Measurements from ENCODE around the gene ZNF79. TPM values are rescaled to one million over a fixed set of nuclear protein-coding genes. Genes with fewer than 3 reads are reported as not detected.
"Not testable (repeated sequence)": the region's sequence is repeated elsewhere in the genome, so short reads cannot be mapped to it uniquely, and the experiment has no call there.

The ZNF79 gene
- polyA plus RNA-seq, 5 donors = 4.9 to 6.4 (median 5.9) TPM

DNA sequence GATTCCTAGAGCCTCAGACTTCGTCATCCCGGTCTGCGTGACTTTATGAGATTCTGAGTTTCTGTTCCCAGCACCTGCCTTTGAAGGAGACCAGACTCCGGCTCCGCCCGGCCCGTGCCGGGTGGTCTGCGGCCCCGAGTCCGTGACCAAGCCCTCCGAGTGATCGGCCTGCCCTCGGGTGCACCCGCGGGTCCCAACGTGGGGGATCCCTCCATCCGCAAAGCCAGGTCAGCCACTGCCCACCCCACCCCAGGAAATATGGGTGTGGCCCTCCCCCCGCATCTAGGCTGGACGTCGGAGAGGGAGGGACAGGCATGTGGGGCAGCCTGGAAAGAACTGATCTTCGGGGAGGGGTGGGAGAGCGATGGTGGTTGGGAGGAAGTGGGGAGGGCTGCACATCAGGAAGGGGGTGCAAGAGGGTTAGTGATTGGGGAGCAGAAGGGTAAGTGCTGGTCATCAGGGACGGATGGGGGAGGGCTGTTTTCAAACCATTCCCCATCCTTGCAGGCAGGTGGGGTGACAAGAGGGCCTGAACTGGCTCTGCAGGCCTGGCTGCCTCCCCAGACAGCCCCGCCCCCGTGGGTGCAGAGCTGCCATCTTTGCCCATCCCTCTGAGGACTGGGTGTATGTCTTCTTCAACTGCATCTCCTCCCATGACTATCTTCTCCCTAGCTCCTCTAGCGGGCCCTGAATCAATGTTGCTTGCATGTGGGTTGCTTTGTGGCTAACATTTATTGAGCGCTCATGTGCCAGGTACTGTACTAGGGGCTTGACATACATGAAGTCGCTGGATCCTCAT, 27.9 kb downstream of the ZNF79 start:
- DNase-seq = no peak

DNA sequence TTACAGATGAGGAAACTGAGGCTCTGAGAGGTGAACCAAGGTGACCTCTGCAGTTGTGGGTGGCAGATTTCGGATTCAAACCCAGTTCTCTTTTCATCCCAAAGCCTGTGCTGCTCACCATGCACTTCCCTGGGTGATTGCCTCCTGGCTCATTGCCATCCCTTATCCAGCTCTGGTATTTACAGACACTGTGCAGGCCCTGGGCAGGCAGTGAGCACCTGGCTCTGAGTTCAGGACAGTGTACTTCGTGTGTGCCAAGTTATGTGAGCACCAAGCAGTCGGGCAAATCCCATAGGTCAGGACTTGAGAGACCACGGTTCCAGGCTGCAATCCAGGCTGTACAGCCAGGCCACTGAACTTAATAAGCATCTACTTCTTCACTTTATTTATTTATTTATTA, 28.5 kb downstream of the ZNF79 start:
- DNase-seq = no peak

DNA sequence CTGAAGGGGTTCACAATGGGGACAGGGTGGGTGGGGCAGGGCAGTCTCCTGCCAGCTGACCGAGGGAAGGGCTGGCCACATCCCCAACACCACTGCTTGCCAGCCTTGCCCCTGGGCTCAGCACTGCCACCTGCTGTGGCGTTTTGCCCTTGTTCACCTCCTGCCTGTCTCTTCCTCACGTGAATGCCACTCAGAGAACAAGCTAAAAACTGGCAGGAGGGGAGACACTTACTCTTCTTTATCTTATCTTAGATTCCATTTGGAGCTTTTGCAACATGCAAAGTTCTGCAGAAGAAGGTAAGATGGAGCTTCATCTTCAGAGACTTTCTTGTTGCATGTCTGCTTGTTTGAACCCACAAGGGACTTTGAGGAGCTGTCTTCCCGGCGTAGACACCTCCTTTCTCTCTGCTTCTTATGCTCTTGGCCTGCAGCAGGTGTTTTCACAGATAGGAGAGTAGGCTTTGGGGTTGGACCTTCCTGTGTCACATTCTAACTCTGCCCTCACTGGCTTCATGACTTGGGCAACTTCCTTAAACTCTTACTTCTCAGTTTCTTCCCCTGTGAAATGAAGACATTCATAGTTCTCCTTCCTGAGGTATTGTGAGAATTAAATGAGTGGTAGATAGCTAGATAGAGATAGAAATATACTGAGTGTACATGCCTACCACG, 31.3 kb downstream of the ZNF79 start:
- DNase-seq = no peak

DNA sequence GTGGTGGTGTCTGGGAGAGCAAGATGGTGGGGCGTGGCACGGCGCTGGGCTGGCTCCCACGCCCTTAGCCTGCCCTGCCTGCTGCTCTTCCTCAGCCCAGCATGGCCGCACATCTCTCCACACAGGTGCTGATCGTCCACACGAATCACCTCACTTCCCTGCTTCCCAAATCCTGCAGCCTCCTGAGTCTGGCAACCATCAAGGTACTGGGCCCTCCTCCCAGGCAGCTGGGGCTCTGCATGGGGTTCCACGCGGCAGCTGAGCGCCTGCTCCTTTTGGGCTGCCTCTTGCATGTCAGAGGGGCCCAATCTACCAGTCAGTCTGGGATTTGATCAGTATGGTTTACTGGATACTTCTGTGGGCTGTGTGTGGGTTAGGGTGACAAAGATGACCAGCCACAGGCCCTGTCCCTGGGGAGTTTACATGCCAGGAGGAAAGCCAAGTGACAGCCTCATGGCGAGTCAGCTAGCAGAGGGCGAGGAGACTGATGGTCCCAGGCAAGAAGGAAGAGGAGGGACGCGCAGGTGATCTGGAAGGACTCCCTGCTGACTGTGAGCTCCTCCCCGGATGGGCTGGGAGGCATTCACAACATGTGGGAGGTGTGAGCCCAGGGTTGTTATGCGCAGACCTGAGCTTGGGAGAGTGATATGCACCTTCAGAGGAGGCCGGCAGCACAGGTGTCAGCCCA, 33.2 kb downstream of the ZNF79 start:
- DNase-seq = no peak

DNA sequence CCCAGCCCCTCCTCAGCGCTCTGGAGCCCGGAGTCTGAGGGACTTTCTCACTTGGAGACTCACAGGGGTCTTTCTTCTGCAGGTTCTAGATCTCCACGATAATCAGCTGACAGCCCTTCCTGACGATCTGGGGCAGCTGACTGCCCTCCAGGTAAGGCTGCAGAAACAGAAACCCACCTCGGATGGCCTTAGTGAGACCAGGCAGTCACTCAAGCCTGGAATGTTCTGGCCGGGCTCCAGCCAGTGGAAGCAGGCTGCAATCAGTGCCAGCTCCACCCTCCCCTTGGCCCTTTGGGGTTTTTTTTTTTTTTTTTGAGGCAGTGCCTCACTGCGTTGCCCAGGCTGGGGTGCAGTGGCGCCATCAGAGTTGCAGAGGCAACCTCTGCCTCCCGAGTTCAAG, 34.7 kb downstream of the ZNF79 start:
- no peak for DNase-seq

DNA sequence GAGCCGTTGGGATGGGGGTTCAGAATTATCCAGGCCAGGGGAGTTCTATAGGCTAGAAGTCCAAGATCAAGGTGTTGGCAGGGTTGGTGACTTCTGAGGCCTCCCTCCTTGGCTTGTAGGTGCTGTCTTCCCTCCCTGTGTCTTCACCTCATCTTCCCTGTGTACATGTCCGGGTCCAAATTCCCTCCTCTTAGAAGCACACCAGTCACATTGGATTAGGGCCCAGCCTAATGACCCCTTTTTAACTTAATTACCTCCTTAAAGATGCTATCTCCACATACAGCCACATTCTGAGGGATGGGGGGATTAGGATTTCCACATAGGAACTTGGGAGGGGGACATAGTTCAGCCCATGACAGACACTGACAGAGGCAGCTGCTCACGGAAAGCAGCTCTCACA, 39.2 kb downstream of the ZNF79 start:
- DNase-seq = no peak

DNA sequence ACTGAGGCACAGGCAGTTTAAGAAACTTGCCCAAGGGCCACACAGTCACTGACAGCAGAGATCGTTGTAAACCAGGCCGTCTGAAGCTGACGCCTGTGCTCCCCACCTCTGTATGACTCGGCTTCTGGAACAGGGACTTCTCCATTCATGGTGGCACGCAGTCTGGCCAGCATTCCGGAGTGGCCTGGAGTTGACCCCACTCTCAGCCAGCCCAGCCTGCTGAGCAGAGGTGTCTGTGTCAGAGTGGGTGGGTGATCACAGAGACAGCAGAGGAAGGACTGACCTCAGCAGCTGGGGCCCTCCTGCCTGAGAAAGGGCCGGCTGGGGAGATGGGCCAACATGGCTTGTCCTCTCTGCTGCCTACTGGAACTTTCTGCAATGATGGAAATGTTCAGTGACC, 39.7 kb downstream of the ZNF79 start:
- no peak for DNase-seq

DNA sequence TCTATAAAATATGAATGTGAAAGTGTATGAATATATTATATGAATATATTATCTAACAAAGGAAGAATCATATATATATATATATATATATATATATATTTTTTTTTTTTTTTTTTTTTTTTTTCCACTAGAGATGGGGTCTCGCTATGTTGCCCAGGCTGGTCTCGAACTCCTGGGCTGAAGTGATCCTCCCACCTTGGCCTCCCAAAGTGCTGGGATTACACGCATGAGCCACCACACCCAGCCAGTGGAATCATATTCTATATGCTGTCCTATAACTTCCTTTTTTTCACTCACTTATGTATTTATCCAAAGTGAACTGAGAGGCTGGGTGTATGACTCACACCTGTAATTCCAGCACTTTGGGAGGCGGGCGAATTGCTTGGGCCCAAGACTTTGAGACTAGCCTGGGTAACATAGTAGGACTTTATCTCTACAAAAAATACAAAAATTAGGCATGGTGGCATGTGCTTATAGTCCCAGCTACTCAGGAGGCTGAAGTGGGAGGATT, 42.3 kb downstream of the ZNF79 start:
- not testable (repeated sequence) for DNase-seq

DNA sequence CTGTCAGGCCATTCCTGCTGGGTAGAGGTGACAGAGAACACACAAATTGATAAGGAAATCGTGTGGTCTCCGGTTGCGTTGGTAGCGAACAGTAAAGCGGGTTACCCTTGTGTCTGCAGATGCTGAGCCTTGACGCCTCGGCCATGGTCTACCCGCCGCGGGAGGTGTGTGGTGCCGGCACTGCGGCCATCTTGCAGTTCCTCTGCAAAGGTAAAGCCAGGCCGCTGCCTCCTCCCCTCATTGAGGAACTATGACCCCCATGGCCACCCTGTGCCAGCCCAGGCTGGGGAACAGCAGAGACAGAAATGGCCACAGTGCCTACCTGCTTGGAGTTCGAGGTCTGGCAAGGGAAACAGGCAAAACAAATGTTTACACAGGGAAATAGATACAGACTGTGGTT, 43.4 kb downstream of the ZNF79 start:
- DNase-seq = no peak

DNA sequence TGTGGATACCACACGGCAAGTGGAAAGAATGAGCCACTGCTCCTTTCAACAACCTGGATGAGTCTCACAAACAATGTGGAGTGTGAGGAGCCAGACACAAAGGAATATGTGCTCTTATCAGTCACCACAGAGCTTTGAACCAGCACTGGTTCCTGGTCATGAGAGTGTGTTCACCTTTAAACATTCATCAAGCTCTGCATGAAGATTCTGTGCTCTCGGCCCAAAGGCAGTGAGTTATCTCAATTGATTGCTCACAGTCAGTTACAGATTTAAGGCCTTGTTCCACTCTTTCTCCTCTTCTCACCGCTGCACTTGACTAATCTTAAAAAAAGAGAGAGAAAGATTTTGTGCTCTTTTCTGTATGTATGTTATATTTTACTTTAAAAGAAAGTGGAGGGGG, 46.5 kb downstream of the ZNF79 start:
- no peak for DNase-seq

DNA sequence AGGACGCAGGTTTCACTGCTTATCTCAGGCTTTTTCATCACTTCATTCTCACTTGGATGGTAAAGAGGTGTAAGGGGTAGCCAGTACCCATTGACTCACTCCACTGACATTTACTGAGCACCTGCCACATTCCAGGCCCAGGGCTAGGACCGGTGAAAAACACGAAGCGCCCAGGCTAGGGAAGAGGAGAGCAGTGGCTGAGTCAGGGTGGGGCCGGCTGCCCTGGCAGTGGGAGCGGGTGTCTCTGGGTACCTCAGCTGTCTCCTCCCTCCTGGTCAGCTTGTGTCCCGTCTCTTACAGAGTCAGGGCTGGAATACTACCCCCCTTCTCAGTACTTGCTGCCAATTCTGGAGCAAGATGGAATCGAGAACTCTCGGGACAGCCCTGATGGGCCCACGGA, 49.3 kb downstream of the ZNF79 start:
- no peak for DNase-seq

DNA sequence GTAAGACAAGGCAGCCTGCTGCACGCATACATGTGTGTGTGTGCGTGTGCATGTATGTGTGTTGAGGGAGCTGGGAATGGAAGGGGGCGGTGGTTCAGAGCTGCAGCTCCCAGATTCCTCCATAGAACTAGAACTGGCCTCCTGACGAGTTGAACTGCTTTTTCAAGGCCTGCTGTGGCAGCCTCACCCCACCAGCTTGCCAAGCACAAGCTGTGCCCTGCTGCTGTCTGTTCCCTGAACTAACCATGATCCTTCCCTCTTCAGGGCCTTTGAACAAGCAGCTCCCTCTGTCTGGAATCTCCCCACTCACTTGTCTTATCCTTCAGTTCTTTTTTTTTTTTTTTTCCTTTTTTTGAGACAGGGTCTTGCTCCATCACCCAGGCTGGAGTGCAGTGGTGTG, 49.8 kb downstream of the ZNF79 start:
- DNase-seq = no peak

DNA sequence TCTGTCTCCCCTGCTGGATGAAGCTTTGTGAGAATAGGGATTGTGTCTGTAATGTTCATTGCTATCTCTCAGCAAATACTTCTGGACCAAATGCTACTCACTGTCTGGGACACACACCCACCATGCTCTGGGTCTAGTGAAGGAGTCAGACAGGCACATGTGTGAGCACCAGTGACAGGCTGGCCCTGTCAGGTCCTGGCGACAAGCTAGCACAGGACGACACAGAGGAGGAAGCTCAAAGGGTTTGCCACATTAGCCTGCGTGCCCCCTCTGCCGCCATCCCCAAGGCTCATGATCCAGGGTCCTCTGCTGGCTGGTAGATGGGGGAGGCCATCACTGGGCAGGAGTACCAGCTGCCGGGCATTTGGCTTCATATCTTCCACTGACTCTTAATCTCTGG, 50.4 kb downstream of the ZNF79 start:
- DNase-seq = no peak

DNA sequence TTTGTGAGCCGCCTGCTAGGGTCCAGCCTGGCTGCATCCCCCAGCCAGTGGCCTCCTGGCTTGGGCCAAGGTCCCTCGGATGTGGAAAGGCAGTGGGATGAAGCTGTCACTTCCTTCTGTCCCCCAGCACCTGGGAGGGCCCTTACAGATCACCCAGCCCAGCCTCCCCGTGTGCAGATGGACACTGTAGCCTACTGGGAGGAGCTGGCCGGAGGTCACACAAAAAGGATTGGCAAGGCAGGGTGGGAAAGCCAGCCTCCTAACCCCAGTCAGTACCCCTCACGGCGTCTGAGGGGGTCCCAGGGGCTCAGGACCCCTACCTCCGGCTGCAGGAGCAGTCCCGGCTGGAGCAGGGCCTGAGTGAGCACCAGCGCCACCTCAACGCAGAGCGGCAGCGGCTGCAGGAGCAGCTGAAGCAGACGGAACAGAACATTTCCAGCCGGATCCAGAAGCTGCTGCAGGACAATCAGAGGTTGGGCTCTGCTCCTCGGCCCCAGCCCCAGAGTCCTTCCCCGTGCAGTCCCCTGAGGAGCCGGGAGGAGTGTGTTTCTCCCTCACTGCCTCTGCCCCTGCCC, 55.4 kb downstream of the ZNF79 start:
- DNase-seq = no peak

DNA sequence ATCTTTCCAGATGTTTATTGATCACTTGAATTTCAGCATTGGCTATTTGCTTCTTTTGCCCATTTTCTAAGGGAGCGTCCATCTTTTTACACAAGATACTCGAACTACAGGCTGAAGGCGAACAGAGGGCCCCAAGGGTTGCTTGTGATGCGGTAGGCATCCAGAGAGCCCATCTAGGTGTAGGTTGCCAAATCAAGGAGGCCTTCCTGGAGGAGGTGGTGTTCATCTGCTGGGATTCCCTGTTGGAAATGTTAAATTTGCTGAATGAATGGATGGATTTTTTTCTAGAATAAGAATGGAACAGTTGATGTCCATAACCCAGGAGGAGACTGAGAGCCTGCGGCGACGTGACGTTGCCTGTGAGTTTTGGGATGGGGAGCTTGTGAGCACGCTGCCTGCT, 58.5 kb downstream of the ZNF79 start:
- DNase-seq = no peak

DNA sequence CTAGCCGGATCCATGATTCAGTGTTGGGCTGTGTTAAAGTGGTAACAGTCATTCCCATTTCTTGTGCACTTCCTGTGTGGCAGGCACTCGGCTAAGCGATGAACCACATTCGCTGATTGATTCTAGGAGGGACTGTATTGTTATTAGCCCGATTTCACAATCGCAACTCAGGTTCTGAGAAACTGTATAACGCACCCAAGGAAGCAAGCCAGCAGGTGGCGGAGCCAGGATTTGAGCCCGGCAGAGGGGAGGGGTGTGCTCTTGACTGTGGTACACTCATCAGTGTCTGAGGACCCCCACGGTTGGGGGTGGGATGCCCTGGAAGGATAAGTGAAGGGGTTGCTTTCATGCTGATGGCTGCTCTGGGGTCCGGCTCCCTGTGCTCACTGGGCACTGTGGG, 61.8 kb downstream of the ZNF79 start:
- DNase-seq = no peak

DNA sequence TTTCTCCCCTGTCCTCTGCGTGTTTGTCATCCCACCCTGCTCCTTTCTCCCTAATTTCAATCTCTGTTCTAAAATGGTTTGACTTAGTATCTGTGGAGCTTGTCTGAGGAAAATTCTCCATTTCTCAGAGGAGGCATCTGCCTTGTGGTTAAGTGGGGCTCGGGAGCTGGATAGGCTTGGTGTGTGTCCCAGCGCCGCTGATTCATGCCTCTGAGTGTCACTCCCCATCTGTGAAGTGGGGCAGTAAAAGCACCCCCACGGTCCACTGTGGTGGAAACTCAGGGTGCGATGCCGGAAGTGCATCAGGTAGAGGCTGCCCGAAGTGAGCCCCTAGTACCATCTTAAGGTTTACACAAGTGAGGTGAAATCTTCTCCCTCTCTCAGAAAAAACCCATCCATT, 64.8 kb downstream of the ZNF79 start:
- no peak for DNase-seq

DNA sequence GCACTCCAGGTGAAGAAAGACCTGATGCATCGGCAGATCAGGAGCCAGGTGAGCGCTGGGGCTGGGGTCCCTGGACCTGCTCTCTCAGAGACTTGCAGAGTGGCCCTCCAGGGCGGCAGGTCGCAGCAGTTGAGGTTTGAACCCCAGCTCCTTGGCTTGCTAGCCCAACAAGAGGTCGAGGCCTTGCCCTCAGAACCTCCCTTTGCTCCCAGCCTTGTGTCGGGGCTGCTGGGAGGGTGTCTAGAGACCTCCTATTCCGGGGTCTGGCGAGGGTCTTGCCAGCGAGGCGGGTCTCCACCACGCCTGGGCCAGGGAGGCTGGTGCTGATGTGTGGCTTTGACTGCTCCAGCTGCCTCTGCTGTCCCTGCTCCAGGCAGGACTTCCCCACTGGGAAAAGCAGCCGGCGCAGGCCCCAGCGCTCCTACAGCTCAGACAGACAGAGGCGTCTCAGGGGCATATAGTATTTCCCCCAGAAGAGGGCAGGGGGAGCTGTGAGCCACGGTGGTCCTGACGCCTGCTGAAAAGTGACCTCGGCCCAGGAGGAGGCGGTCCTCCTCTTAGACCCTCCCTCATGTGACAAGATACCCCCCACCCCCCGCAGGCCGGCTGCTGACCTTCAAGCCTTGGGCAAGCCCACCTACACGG, 65.4 kb downstream of the ZNF79 start:
- no peak for DNase-seq

DNA sequence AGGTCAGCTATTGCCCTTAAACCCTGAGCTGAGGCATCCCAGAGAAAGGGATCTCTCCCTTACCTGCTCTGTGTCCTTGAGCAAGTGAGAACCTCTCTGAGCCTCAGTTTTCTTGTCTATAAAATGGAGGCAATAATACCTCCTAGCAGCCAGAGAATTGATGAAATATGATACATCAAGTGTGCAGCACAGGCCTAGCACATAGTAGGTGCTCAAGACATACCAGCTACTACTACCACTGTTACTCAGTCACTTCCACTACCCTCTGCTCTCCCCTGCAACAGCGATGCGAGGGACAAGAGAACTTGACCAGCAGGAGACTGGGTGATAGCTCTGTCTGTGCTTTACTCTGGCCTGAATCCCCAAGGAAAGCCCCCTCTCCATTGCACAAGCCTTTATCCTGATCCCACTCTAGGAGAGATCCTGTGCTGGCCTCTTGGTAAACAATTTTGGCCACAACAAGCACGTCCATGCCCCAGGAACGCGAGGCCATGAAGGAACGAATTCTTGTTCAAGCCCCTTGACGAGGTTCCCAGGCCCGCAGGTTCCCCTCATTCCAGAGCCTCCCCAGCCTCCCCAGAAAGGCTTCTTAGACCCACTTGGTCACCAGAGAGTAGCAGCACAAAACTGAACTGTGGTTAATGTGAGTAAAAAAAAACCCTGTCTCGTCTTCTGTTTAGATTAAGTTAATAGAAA, 66.5 kb downstream of the ZNF79 start:
- no peak for DNase-seq

DNA sequence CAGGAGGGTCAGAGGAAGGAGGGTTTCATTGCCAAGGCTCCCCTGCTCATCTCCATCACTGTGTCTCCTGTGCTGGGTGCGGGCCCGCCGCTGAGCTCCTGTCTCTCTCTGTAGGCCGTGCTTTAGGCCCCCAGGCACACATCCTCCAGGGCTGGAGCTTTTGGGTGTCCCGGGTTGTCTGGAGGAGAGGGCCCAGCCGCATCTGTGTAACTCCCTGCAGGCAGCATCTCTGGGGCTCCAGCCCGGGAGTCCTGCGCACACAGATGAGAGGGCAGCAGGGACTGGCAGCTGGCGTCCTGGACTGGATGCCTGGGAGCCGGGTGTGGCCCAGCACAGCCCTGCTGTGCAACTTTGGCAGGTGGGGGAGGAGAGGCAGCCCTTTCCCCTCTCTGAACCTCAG, 67.3 kb downstream of the ZNF79 start:
- no peak for DNase-seq

DNA sequence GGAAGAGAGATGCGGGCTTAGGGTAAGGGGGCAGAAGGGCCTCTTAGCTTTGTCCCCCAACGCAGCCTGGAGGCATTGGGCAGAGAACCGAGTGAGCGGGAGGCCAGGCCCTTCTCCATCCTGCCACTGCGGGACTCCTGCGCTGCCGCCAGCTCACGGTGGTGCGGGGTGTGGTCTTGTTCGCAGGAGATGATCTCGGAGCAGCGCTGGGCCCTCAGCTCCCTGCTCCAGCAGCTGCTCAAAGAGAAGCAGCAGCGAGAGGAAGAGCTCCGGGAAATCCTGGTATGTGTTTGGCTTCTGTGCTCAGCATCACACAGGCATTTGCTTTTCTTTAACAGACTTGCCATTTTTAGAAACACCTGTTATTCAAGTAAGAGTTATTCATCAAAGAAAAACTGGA, 68.4 kb downstream of the ZNF79 start:
- DNase-seq = no peak

All from right lung (tissue), 5 donors.